GM21576 (cell line): ENCODE results near the gene TIGD2.
A peak's percentile ranks its signal among the peaks of the same experiment; 100 is the strongest.
"Not testable (repeated sequence)": the region's sequence is repeated elsewhere in the genome, so short reads cannot be mapped to it uniquely, and the experiment has no call there.

ENCODE experiments used
- ATAC-seq: cut with Tn5 transposase; IDR thresholded peaks from one replicate; pipeline ENCODE4 v1.9.1; 2021; ENCODE audit warnings: mild to moderate bottlenecking, moderate library complexity; ENCODE audit not compliant: unreplicated experiment

Gene TIGD2

DNA sequence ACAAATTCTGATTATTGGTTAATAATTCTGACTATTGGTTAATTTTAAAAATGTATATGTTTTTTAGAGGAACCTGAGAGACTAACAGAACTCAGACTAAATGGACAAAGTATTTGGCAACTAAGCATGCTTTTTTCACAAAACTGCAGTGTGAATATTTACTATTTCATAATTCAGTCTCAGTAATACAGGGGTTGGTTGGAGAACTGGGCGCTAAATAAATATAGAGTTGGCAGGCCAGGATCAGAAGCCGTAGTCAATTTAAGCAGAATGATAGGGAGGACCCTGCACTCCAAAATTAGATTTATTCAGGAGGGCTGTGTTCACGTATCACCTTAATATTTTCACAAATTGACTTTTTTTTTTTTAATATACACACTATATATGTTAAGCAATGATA lies 5.8 kb downstream of the TIGD2 start:
- no peak for ATAC-seq

- no peak for ATAC-seq
These were observed 7.8 kb downstream of the TIGD2 start for GRCh38 chr4:89119166-89119565.

- ATAC-seq: no peak
These were observed 8.5 kb downstream of the TIGD2 start for GRCh38 chr4:89119836-89120235.

GRCh38 chr4:89121387-89122068 lies 10.2 kb downstream of the TIGD2 start:
- ATAC-seq: no peak

DNA sequence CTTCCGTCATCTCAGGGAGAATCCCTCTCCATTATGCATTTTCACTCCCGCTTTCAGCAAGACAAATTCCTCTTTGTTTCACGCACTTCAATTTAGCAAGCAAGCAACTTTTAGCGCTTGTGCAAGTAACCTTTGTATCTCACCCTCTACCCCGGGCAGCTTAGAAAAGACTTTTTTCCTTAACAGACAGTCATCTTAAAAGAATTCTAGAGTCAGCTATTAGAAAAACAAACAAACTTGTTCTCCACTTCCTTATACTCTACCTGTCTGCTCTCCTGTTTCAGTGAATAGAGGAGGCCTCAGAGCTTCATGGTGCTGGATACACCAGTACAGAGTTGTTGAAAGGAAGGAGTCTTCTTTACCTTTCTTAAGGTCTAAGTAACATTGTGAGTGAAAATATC lies 12.1 kb downstream of the TIGD2 start:
- ATAC-seq: no peak

DNA sequence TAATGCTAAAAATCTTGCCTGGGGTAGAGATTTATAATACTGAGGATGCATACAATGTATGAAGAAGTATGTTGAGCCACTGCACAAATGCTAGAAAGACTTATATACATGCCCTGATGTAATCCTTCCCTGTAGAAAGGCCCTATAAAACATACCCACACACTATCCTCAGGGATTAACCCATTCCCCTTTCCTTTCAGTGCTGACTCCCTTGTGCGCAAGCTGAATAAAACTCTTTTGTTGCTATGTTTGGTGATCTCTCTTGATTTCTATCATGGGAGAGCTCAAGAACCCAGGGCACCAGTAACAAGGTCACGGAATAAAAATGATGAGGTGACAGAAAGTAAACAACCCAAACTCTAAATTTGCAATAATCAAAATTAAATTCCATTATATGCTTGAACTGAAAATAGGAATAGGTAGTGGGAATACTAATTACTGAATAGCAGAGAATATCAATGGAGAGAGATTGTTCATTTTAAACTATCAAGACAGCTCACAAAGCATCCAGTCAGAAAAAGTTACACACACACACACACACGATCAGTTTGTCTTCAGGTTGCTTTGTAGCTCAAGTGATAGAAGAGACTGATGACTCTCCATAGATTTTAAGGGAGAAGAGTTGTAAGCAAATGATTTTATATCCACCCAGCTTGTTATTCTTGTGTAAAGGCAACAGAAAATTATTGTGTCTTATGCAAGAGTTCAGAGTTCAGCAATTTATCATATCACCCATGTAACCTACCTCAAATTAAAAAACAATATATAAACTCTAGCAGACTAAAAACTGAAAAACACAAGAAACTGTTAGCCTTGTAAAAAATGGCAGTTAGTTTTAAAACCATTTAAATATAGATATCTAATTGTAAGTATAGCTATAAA lies 14.8 kb downstream of the TIGD2 start:
- ATAC-seq: no peak

- no peak for ATAC-seq
These were observed 17.8 kb downstream of the TIGD2 start for GRCh38 chr4:89129080-89129640.

DNA sequence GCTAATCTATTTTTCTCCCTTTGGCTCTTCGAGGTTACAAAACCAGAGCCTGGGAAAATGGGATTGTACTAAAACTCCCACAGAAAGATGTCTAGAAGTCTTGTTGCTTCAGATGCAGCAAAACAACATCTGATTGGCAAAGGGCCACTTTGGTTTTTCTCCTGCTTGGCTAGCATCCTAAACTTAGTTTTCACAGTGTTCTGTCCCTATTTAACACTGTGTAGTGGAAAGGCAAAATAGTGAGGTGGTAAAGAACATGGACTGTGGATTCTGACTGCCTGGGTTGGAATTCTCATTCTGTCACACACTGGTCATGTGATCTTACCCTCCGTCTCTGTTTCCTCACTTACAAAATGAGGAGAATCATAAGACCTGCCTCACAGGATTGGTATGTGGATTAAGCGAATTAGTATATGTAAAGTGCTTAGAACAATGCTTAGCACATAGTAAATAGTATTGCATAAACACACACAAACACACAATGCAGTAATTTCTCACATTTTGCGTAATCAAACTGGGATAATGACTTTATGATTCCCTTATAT lies 23.5 kb downstream of the TIGD2 start:
- ATAC-seq: no peak

DNA sequence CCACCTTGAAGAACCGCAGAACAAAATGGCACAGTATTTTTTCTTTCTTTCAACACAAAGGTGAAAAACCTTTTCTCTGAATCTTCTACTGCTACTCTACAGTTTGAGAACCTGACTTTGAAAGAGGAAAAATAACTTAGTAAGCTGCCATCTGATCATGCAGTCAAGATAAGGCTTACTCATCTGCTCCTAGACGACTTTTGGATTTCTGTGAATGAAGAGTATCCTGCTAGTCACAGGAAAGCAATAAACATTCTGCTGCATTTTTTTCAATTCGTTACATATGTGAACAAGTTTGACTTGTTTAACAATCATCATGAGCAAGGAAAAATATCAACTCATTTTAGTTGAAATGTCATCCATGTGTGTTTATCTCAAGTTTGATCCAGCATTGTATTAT lies 25.2 kb downstream of the TIGD2 start:
- no peak for ATAC-seq

DNA sequence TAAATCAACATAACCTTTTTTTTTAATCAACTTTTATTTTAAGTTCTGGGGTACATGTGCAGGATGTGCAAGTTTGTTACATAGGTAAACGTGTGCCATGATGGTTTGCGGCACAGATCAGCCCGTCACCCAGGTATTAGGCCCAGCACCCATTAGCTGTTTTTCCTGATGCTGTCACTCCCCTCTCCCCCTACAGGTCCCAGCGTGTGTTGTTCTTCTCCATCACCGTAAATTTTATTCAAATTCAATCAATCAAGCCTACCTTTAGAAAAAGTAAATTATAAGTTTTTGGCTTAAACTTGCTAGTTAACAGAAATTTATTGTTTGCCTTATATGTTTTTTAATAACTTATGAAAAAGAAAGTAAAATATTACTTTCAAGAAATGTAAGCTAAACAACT lies 25.9 kb downstream of the TIGD2 start:
- ATAC-seq: no peak

DNA sequence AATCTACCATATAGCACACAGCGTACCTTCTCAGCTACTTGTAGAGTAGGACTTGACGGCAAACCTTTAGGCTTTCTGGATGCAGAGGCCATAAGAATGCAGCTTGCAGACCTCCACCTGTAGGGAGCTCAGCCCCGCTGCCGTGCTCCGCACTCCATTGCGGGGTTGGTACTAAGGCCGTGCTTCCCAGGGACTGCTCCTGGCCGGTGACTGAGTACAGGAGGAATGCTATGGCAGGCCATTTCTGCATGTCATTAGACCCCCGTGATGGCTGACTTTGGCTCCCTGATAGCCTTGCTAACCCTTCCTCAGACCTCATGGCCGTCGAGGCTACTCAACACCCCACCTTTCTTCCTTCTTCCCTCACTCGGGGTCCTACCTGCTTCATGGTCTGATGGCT lies 26.4 kb downstream of the TIGD2 start:
- no peak for ATAC-seq

DNA sequence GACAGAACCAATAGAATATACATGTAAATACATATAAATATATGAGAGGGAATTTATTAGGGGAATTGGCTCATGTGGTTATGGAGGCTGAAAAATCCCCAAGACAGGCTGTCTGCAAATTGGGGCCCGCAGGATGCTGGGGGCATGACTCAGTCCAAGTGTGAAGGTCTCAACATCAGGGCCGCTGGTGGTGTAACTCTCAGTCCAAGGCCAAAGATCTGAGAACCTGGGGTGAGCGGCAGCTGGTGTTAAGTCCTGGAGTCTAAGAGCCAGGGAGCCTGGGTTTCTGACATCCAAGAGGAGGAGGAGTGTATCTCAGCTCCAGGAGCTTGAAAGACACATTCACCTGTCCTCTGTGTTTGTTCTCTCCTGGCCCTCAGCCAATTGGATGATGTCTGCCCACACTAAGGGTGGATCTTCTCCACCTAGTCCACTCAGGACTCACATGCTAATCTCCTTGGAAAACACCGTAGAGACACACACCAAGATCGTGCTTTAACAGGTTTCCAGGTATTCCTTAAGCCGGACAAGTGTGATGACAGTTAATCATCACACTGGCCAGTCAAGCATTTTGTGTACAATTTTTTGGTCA lies 28.9 kb downstream of the TIGD2 start:
- ATAC-seq: no peak

- peak; percentile 83 for ATAC-seq
These were observed 31.6 kb downstream of the TIGD2 start for GRCh38 chr4:89142691-89143669.

DNA sequence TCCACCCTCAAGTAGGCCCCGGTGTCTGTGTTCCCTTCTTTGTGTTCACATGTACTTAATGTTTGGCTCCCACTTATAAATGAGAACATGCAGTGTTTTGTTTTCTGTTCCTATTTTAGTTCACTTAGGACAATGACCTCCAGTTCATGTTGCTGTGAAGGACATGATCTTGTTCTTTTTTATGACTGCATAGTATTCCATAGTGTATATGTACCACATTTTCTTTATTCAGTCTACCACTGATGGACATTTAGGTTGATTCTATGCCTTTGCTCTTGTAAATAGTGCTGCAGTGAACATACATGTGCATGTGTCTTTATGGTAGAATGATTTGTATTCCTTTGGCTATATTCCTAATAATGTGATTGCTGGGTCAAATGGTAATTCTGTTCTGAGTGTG lies 33.3 kb downstream of the TIGD2 start:
- ATAC-seq: not testable (repeated sequence)

- ATAC-seq: no peak
These were observed 34.9 kb downstream of the TIGD2 start for GRCh38 chr4:89146196-89146595.

DNA sequence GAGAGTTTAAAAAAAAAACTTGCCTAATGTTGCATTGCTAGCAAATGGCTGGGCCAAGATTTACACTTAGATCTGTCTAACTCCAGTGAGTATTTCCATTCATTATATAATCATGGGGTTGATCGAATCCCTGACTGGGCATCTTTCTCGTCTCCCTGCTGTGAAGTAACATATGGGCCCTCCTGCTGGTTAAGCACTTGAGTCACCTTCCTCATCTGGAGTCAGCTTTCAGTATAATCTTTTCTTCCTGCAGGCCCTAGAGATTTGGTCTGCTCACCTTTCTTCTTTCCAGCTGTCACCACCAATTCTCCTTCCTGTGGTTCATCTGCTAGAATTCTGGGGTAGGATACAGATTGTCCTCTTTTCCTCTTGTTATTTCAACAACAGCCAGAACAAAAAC lies 41.6 kb downstream of the TIGD2 start:
- no peak for ATAC-seq

DNA sequence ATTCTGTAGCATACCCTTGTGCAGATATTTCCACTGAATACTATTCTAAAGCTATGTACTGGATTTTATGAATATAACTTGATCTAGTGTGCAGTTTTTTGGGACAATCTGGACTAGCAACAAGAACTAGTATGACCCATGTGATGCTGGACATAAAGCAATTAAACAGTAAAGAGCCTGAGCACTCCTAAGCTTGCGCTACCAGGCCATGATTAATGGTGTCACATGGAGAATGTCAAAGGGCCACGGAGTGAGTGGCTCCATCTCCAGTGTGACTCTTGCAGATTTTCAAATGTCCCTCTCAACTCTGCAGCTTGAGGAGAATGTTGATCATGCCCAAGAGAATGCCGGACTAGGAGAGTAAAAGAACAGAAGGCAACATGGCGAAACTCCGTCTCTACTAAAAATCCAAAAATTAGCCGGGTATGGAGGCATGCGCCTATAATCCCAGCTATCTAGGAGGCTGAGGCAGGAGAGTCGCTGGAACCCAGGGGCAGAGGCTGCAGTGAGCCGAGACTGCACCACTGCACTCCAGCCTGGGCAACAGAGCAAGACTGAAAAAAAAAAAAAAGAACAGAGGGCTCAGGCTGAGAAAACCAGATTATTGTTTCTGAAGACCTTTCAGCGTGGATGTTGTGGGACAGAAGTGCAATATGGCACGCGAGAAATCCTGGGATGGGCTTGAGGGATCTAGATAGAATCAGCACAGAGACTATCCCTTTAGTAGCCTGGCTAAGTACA lies 45.0 kb downstream of the TIGD2 start:
- ATAC-seq: no peak

DNA sequence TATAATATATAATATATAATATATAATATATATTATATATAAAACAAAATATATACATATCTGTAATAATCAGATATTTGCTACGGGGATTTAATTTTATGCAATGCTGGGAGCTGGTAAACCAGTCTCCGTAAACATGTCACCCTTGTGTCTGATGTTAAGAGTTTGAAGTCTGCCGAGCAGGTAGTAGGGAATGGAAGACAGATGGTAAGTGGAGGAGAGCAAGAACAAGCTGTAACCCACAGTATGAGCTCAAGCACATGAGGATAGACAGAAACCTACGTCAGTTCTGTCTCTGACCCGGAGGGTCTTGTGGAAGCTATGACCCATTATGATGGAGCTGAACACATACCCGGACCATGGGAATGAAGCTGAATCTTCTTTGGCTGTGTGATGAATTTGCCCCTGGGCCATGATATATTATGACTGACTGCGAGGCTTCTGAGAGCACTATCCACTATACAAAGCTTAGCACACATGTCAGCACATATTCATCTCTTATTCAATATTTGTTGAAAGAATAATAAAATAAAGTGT lies 46.2 kb downstream of the TIGD2 start:
- no peak for ATAC-seq

DNA sequence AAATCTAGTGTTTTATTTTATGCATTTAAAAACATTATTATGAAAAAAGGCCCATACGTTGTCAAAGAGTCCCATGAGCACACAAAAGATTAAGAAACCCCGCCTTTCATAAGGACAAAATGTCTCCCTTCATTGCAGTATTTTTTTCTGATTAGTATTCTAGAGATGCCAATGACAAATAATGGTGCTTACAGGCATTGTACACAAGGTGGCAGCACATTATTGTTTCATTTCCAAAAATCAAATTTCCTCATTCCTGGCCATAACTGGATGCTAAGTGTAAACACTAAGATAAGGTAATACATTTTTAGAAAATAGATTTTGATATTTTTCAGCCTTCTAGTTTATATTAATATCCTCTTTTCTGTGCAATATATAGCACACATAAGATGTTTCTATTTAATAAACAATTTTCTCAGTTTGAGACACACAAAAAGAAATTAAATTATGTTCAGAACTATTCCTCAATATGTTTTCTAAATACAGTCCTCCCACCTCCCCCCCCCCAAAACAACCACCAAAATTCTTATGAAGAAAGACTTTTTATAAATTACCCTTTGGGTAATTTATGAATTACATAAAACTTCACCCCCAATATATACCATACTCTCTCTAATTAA lies 47.7 kb downstream of the TIGD2 start:
- ATAC-seq: no peak
